Measurements from ENCODE around the gene SIRPA. TPM values are rescaled to one million over a fixed set of nuclear protein-coding genes. Genes with fewer than 3 reads are reported as not detected.

The SIRPA gene
- total and polyA plus RNA-seq, 12 donors = 9.7 to 45.8 (median 24.8) TPM

- Histone ChIP-seq H3K4me1 (peaks cover 0 to 64% (median 0%) of the 10 kb centered on the region in 9 donors), H3K9me3 (peaks cover 0 to 5% (median 0%) of the 10 kb centered on the region in 11 donors), H3K27ac (no peak overlapping the region), H3K27me3 (peaks cover 0 to 10% (median 0%) of the 10 kb centered on the region in 7 donors), H3K4me3 (no peak overlapping the region), H3K36me3 (no peaks in the 10 kb centered on the region)
- DNase-seq (no peak), ATAC-seq (peak in 3 of 8 donors; percentile 16 to 34 (median 20))
- intact Hi-C loops (cut with DNase I) = no loop called here
- WGBS, 2 donors = 81 to 85% methylated on average over 7 of the region's 7 CpGs
- no peak for TF ChIP-seq CTCF (IDR thresholded peaks at IDR 0.05)
These were observed 23.3 kb upstream of the SIRPA start for GRCh38 chr20:1871807-1872458.

- intact Hi-C loops (cut with DNase I) = no loop called here
- ATAC-seq (no peak), DNase-seq (no peak)
- 88 to 91% methylated on average over 3 of the region's 3 CpGs for WGBS, 2 donors
- no peaks in the 10 kb centered on the region for H3K36me3 ChIP-seq
- peaks cover 0 to 12% (median 0%) of the 10 kb centered on the region in 7 donors for H3K27me3 ChIP-seq
- H3K4me3 ChIP-seq = no peak overlapping the region
- peaks cover 0 to 57% (median 0%) of the 10 kb centered on the region in 9 donors for H3K4me1 ChIP-seq
- H3K9me3 ChIP-seq = peaks cover 0 to 5% (median 0%) of the 10 kb centered on the region in 11 donors
- TF ChIP-seq CTCF (IDR thresholded peaks at IDR 0.05) = no peak
- no peak overlapping the region for H3K27ac ChIP-seq
These were observed 22.6 kb upstream of the SIRPA start for GRCh38 chr20:1872459-1873097.

- H3K9me3 ChIP-seq = peaks cover 0 to 5% (median 0%) of the 10 kb centered on the region in 11 donors
- no peak overlapping the region for H3K4me3 ChIP-seq
- no peak for TF ChIP-seq CTCF (IDR thresholded peaks at IDR 0.05)
- WGBS, 2 donors = 64 to 67% methylated on average over 19 of the region's 19 CpGs
- H3K4me1 ChIP-seq = peaks cover 0 to 46% (median 0%) of the 10 kb centered on the region in 9 donors
- no peaks in the 10 kb centered on the region for H3K36me3 ChIP-seq
- H3K27ac ChIP-seq = peak overlapping the region in 1 of 10 donors; percentile 58
- intact Hi-C loops (cut with DNase I) = no loop called here
- peak in 6 of 8 donors; percentile 19 to 54 (median 34) for ATAC-seq
- DNase-seq = peak in 1 of 2 donors; percentile 30
- peaks cover 0 to 5% (median 0%) of the 10 kb centered on the region in 7 donors for H3K27me3 ChIP-seq
These were observed 20.6 kb upstream of the SIRPA start for GRCh38 chr20:1874450-1875182.

GRCh38 chr20:1875183-1875554 lies 20.0 kb upstream of the SIRPA start:
- Histone ChIP-seq H3K27me3 (peaks cover 0 to 5% (median 0%) of the 10 kb centered on the region in 7 donors), H3K4me1 (peaks cover 0 to 46% (median 0%) of the 10 kb centered on the region in 9 donors), H3K27ac (no peak overlapping the region), H3K9me3 (peaks cover 0 to 5% (median 0%) of the 10 kb centered on the region in 11 donors), H3K36me3 (no peaks in the 10 kb centered on the region), H3K4me3 (no peak overlapping the region)
- ATAC-seq = no peak
- TF ChIP-seq CTCF (IDR thresholded peaks at IDR 0.05) = no peak
- 69 to 80% methylated on average over 4 of the region's 4 CpGs for WGBS, 2 donors
- DNase-seq = no peak
- intact Hi-C loops (cut with DNase I) = no loop called here
